HG03066 (cell line): ENCODE measurements around the gene LRTM1.

Source experiments
- ATAC-seq: cut with Tn5 transposase; IDR thresholded peaks from one replicate; pipeline ENCODE4 v1.9.1; 2021; ENCODE audit warnings: low read depth; ENCODE audit not compliant: unreplicated experiment

Gene LRTM1

DNA sequence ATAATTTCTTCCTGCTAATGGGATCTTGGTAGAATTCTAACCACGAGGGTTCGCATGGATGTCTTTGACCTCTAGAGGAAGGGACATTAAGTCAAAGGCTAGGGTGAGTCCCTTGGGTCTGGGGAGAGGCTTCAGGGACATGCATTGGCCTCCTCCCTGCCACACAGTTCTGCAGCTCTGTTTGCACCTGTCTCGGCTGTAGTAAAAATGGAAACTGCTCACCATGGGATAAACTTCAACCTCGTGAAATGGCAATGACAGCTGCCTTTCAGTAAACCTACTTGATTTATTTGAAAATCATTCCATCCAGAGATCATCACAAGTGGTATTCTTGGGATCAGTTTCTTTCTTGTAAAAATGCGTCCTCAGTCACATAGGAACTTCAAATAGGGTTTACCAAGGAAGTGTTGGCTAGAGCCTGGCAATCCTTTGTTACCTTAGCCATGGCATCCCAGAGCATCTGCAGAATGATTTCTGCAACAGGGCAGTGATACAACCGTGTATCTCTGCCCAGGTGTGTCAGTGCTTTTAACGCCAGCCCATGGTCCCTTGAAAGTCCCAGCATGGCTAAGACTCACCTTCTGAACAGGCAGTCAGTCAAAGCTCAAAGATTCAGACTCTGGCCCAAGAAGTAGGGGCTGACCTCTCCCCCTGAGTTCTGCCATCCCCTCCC is 14.0 kb upstream of the LRTM1 start:
- ATAC-seq: no peak

GRCh38 chr3:54940971-54941370 is 13.1 kb upstream of the LRTM1 start:
- no peak for ATAC-seq

DNA sequence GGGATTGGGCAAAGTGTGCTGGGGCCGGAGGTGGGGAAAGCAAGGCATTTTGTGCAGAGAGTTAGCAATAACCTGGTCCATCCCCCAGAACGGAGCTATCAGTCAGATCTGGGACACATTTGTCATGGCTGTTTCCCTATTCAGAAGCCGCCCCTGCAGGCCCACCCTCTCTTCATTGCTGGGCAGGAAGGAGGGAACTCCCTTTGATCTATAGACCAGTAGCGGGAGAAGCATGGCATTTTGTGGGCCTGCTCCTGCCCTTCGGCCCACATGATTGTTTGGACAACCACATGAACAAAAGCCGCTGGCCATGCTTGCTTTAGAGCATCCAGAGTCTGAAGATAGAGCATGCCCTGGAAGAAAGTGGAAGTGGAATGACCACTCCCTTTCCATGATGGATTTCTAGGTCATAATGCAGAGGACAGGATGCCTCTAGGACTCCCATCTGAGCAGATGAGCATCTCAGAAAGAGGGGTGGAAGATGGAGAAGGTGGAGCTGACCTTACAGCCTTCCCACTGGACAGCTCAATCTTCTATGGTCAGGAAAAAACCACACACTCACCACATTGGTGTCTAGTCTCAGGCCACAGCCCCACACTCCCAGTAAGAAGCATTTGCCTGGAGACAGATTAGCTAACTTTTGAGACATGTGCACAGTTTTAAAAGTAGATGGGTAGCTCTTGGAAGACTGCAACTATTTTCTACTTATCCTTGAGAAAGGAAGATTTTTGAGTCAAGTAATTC is 11.9 kb upstream of the LRTM1 start:
- no peak for ATAC-seq

DNA sequence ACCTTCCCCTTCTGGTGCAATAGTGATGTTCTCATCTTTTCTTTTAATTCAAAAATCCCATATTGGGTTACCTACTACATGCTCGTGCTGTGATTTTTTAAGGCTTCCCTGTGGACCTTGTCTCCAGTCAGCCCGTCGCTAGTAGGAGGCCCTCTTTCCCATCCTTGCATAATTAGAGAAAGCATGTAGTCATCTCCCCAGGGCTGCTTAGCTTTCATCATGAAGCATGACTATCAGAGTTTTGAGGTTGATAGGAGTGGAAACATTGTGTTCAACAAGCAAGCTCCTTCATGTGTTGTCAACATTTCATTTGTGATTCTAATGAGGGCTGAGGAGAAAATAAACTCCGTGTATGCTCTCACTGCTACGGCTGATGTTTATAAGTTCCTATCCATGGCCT is 8.7 kb upstream of the LRTM1 start:
- ATAC-seq: no peak

DNA sequence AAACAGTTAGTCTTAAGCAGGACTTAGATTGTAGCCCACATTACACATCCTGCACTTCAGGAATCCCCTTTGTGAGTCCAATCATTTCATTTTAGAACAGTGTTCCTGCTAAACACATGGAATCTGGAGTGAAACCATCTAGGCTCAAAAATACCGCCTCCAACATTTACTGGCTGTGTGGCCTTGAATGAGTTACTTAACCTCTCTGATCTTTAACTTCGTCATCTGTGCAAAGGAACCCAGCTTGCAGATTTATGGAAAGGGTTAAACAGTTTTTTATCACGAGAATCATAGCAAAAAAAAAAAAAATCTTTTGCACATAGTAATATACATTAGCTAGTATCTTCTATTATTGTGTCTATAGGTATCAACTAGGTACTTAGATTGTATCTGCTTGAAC is 8.0 kb upstream of the LRTM1 start:
- ATAC-seq: no peak

DNA sequence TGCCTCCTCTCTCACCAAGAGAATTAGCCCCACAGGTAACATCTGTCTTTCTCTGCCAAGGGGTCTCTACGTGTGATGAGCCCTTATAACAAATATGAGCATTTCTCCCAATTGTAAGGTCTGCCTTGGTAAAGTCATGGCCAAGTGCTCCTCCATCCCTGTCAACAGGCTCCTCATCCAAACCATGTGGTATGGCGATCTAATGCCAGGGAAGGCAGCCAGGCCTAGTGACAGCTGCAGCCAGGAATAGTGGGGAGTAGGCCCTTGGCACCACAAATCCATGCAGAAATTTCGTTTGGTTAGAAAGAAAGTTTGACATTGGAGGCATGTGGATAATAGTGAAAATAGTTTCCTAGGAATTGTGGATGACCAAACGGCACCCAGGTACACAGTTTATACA is 4.7 kb upstream of the LRTM1 start:
- no peak for ATAC-seq

DNA sequence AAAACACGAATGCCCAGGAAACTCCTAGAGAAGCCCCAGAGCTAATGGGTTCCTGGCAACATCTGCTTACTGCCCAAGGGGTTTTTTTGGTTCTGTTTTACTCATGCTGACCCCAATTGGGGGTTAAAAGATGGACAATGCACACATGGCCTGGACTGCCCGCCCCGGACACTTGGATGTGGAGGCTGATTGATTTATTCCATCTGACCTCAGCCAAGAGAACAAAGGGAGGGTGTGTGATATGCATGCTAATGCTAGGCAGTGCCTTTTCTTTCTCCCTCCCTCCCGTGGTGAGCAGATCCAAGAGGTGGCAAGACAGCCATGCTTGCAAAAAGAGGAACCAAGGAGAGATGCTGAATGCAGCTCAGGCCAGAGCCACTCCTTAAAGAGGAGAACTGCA is 3.3 kb upstream of the LRTM1 start:
- ATAC-seq: no peak

GRCh38 chr3:54918516-54918915 is 9.3 kb downstream of the LRTM1 start:
- ATAC-seq: no peak

- ATAC-seq: no peak
Observed at GRCh38 chr3:54917862-54918261, 10.0 kb downstream of the LRTM1 start.

- ATAC-seq: no peak
Observed at GRCh38 chr3:54917174-54917573, 10.7 kb downstream of the LRTM1 start.

GRCh38 chr3:54916732-54917131 is 11.1 kb downstream of the LRTM1 start:
- no peak for ATAC-seq

GRCh38 chr3:54915976-54916375 is 11.9 kb downstream of the LRTM1 start:
- ATAC-seq: no peak

GRCh38 chr3:54915181-54915580 is 12.7 kb downstream of the LRTM1 start:
- ATAC-seq: no peak

DNA sequence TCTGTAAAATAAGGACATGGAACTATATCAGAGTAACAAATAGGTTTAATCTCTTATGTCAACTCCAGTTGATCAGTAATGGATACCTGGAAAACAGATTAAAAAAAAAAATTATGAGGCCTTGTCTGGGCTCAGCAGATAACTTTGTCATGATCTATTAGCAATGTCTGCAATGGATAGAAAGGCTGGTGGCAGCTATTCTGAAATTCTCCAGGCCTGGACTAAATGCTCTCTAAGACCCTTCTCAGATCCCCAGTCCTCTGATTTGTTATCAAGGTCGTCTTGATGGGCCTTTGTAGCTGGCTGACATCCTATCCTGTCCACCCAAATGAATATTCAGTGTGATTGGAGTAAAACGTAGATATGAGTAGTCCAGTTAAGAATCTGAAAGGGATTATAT is 13.7 kb downstream of the LRTM1 start:
- ATAC-seq: no peak

- no peak for ATAC-seq
Observed at GRCh38 chr3:54909191-54909590, 18.7 kb downstream of the LRTM1 start.

- ATAC-seq: no peak
Observed at GRCh38 chr3:54906763-54907162, 21.1 kb downstream of the LRTM1 start.

GRCh38 chr3:54905920-54906319 is 21.9 kb downstream of the LRTM1 start:
- no peak for ATAC-seq

- ATAC-seq: no peak
Observed at GRCh38 chr3:54905261-54905888, 22.5 kb downstream of the LRTM1 start.

DNA sequence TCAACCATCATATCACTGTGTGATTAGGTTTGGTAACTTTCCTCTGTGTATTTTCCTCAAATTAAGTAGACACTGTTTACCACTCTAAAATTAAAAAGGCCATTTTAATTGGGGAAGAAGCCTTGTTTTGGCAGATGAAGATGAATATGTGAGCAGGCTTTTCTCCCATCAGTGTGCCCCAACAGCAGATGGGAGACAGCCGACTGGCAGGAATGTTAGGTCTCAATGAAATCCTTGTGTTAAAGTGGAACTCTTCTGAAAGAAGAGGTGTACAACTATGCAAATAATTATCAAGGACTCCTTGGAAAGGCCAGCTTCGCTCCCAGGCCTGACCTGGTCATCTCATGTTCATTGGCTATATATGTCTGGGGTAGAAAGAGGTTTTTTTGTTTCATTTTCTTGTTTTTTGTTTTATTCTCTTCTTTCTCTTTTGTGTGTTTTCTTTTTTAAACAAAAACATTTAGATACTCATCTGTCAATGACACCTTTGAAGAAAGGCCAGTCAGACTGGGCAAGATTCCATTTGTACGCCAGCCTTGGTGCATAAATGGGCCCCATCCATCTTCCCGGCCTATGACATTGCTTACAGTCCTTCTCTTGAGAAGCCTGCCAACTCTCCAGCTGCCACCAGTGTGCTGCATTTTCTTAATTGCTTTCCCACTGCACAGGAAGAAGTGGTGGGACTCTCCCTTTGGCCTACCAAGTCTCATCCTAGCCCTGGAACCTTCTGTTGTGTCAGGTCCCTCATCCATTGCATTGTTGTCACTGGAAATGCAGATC is 25.8 kb downstream of the LRTM1 start:
- ATAC-seq: no peak

- ATAC-seq: no peak
Observed at GRCh38 chr3:54900838-54901591, 26.8 kb downstream of the LRTM1 start.
